ENCODE results near the gene RAB40C. TPM values are rescaled to one million over a fixed set of nuclear protein-coding genes. Genes with fewer than 3 reads are reported as not detected.

RAB40C gene
- total and polyA plus RNA-seq, 9 of the 15 experiments (the other 6 are each of a cell fraction or from before 2014, with no cell fraction given), result 0.17 to 23.4 (median 8.7) TPM

- WGBS (ENCODE audit: insufficient coverage, low coverage, missing lambda C conversion rate), result 43% methylated on average over 9 of the region's 54 CpGs
- no peaks in the 10 kb centered on the region for H4K20me1 ChIP-seq (replicated peaks; ENCODE audit: control insufficient read depth, insufficient read depth, low read length)
- H3K9me1 ChIP-seq (ENCODE audit: control insufficient read depth, insufficient read depth, low read length), result no peaks in the 10 kb centered on the region
- H3K4me3 ChIP-seq, result no peak overlapping the region
- H2AFZ ChIP-seq (ENCODE audit: low read depth, low read length), result no peak overlapping the region
- BruUV-seq (replicated peaks), result no TSS peak
- in situ Hi-C loops (cut with MboI) (no loop called here), intact Hi-C loops (cut with micrococcal nuclease) (no loop called here)
- H3K4me1 ChIP-seq (replicated peaks in 1 of 2; ENCODE audit: control insufficient read depth in 2 of 2, insufficient read depth in 2 of 2, low read length in 2 of 2), result peaks cover 9 to 95% of the 10 kb centered on the region in 2 experiments
- ATAC-seq (no peak), DNase-seq (ENCODE audit: extremely low read depth in 1 of 4, low spot score in 3 of 4) (peak in 2 of 4 experiments; percentile 64 to 70), FAIRE-seq (no peak)
- CTCF ChIA-PET (ENCODE audit: low intra/inter-chr PET ratio), result no interaction called here
- H3K79me2 ChIP-seq (ENCODE audit: control insufficient read depth, insufficient read depth, low read length), result no peaks in the 10 kb centered on the region
- no peak overlapping the region for H3K27ac ChIP-seq (ENCODE audit: extremely low read depth, low read depth, low read length)
- peaks cover 3 to 17% of the 10 kb centered on the region in 2 experiments; a peak in 4 of 5 replicates for H3K27me3 ChIP-seq (ENCODE audit: control insufficient read depth in 2 of 2, insufficient read depth in 2 of 2, low read length in 2 of 2)
- POLR2A ChIA-PET, result interaction anchor here (0.6 kb wide), 1 partner anchor 10 kb away, joined by 3 read pairs; no protein-coding TSS in a partner anchor
- H3K36me3 ChIP-seq (ENCODE audit: control insufficient read depth, insufficient read depth, low read length), result no peaks in the 10 kb centered on the region
- H3K9ac ChIP-seq (ENCODE audit: insufficient read depth in 1 of 2, low read depth in 2 of 2, low read length in 2 of 2), result peak overlapping the region in 1 of 2 experiments; percentile 74; a peak in 2 of 4 replicates
- TF ChIP-seq ZNF740 (CRISPR knock-in tag; IDR thresholded peaks at IDR 0.05), result 0 out of 2 replicates have a peak, but pooled peaks have one; percentile 3
- TF ChIP-seq ZNF740 (tag; IDR thresholded peaks at IDR 0.05), result no peak
- TF ChIP-seq NFATC3 (IDR thresholded peaks at IDR 0.05), result no peak
- no peak for TF ChIP-seq MCM3 (IDR thresholded peaks at IDR 0.05)
- no peaks in the 10 kb centered on the region for H3K9me3 ChIP-seq (replicated peaks; ENCODE audit: control insufficient read depth, insufficient read depth, low read depth, low read length)
- H3K4me2 ChIP-seq (ENCODE audit: insufficient read depth, low read length), result no peak overlapping the region
These were observed 29.0 kb upstream of the RAB40C start for GRCh38 chr16:560701-561412.
